ENCODE data around the gene WNT9A. TPM values are rescaled to one million over a fixed set of nuclear protein-coding genes. Genes with fewer than 3 reads are reported as not detected.
"Not testable (repeated sequence)": the region's sequence is repeated elsewhere in the genome, so short reads cannot be mapped to it uniquely, and the experiment has no call there.

The WNT9A gene
- 1.3 TPM for polyA plus RNA-seq (2013, experiment 1 of 2)
- polyA plus RNA-seq (2013, experiment 2 of 2): 0.81 TPM

GRCh38 chr1:227947676-227948492 lies at the start of gene WNT9A:
TSS of gene WNT9A (minus strand) at chr1:227947932. CDS start at chr1:227947887, 45 bp downstream.
- 0% methylated on average over 53 to 64 of the region's 120 CpGs for WGBS, 2 experiments (ENCODE audit: insufficient coverage in 2 of 2)
- H3K4me1 ChIP-seq (ENCODE audit: control insufficient read depth, insufficient read depth, low read length, poor library complexity, severe bottlenecking): peaks cover 19% of the 10 kb centered on the region
- peak within 1 kb of the TSS; percentile 51 for H3K4me3 ChIP-seq (ENCODE audit: extremely low read depth, insufficient read depth, low read length, poor library complexity, severe bottlenecking)
- no peaks in the 10 kb centered on the region for H3K36me3 ChIP-seq (ENCODE audit: control insufficient read depth, insufficient read depth, low read length)
- H3K9me3 ChIP-seq (ENCODE audit: control insufficient read depth, low read length): no peaks in the 10 kb centered on the region
- no peak within 1 kb of the TSS for H3K27ac ChIP-seq (ENCODE audit: low read depth, low read length, severe bottlenecking)

GRCh38 chr1:227996187-227996950 lies 48.6 kb upstream of the WNT9A start:
- no peak overlapping the region for H3K4me3 ChIP-seq (ENCODE audit: extremely low read depth, insufficient read depth, low read length, poor library complexity, severe bottlenecking)
- peaks cover 5% of the 10 kb centered on the region for H3K9me3 ChIP-seq (ENCODE audit: control insufficient read depth, low read length)
- no peaks in the 10 kb centered on the region for H3K4me1 ChIP-seq (ENCODE audit: control insufficient read depth, insufficient read depth, low read length, poor library complexity, severe bottlenecking)
- no CpG with 5 or more reads among the region's 1 CpG for WGBS, 2 experiments (ENCODE audit: insufficient coverage in 2 of 2)
- no peaks in the 10 kb centered on the region for H3K36me3 ChIP-seq (ENCODE audit: control insufficient read depth, insufficient read depth, low read length)
- no peak overlapping the region for H3K27ac ChIP-seq (ENCODE audit: low read depth, low read length, severe bottlenecking)

- H3K27ac ChIP-seq (ENCODE audit: low read depth, low read length, severe bottlenecking): no peak overlapping the region
- no peaks in the 10 kb centered on the region for H3K36me3 ChIP-seq (ENCODE audit: control insufficient read depth, insufficient read depth, low read length)
- H3K9me3 ChIP-seq (ENCODE audit: control insufficient read depth, low read length): peaks cover 11% of the 10 kb centered on the region
- 67 to 76% methylated on average over 5 of the region's 7 CpGs for WGBS, 2 experiments (ENCODE audit: insufficient coverage in 2 of 2)
- H3K4me3 ChIP-seq (ENCODE audit: extremely low read depth, insufficient read depth, low read length, poor library complexity, severe bottlenecking): no peak overlapping the region
- no peaks in the 10 kb centered on the region for H3K4me1 ChIP-seq (ENCODE audit: control insufficient read depth, insufficient read depth, low read length, poor library complexity, severe bottlenecking)
These were observed 47.0 kb upstream of the WNT9A start for GRCh38 chr1:227994632-227995300.

- H3K4me3 ChIP-seq (ENCODE audit: extremely low read depth, insufficient read depth, low read length, poor library complexity, severe bottlenecking): no peak overlapping the region
- H3K9me3 ChIP-seq (ENCODE audit: control insufficient read depth, low read length): peaks cover 7% of the 10 kb centered on the region
- H3K36me3 ChIP-seq (ENCODE audit: control insufficient read depth, insufficient read depth, low read length): no peaks in the 10 kb centered on the region
- WGBS, 2 experiments (ENCODE audit: insufficient coverage in 2 of 2): 93 to 100% methylated on average over 1 to 2 of the region's 2 CpGs
- no peak overlapping the region for H3K27ac ChIP-seq (ENCODE audit: low read depth, low read length, severe bottlenecking)
- H3K4me1 ChIP-seq (ENCODE audit: control insufficient read depth, insufficient read depth, low read length, poor library complexity, severe bottlenecking): no peaks in the 10 kb centered on the region
These were observed 39.4 kb upstream of the WNT9A start for GRCh38 chr1:227987181-227987580.

- not testable (repeated sequence) for H3K9me3 ChIP-seq (ENCODE audit: control insufficient read depth, low read length); H3K36me3 ChIP-seq (ENCODE audit: control insufficient read depth, insufficient read depth, low read length); H3K4me3 ChIP-seq (ENCODE audit: extremely low read depth, insufficient read depth, low read length, poor library complexity, severe bottlenecking); H3K4me1 ChIP-seq (ENCODE audit: control insufficient read depth, insufficient read depth, low read length, poor library complexity, severe bottlenecking); H3K27ac ChIP-seq (ENCODE audit: low read depth, low read length, severe bottlenecking)
- WGBS, 2 experiments (ENCODE audit: insufficient coverage in 2 of 2): 61 to 76% methylated on average over 7 to 9 of the region's 21 CpGs
These were observed 28.0 kb upstream of the WNT9A start for GRCh38 chr1:227975583-227976283.

GRCh38 chr1:227973724-227974288 lies 26.1 kb upstream of the WNT9A start:
- not testable (repeated sequence) for H3K27ac ChIP-seq (ENCODE audit: low read depth, low read length, severe bottlenecking); H3K4me3 ChIP-seq (ENCODE audit: extremely low read depth, insufficient read depth, low read length, poor library complexity, severe bottlenecking); H3K36me3 ChIP-seq (ENCODE audit: control insufficient read depth, insufficient read depth, low read length); H3K9me3 ChIP-seq (ENCODE audit: control insufficient read depth, low read length); H3K4me1 ChIP-seq (ENCODE audit: control insufficient read depth, insufficient read depth, low read length, poor library complexity, severe bottlenecking)
- WGBS, 2 experiments (ENCODE audit: insufficient coverage in 2 of 2): 92 to 95% methylated on average over 12 to 13 of the region's 32 CpGs

GRCh38 chr1:227972843-227973374 lies 25.2 kb upstream of the WNT9A start:
- WGBS, 2 experiments (ENCODE audit: insufficient coverage in 2 of 2): 88 to 89% methylated on average over 19 to 22 of the region's 22 CpGs
- H3K36me3 ChIP-seq (ENCODE audit: control insufficient read depth, insufficient read depth, low read length): not testable (repeated sequence)

GRCh38 chr1:227972283-227972679 lies 24.5 kb upstream of the WNT9A start:
- WGBS, 2 experiments (ENCODE audit: insufficient coverage in 2 of 2): 84 to 93% methylated on average over 3 of the region's 19 CpGs
- not testable (repeated sequence) for H3K36me3 ChIP-seq (ENCODE audit: control insufficient read depth, insufficient read depth, low read length)

More at GRCh38 chr1:227972843-227973374, 25.2 kb upstream of the WNT9A start:
- not testable (repeated sequence) for H3K4me1 ChIP-seq (ENCODE audit: control insufficient read depth, insufficient read depth, low read length, poor library complexity, severe bottlenecking); H3K27ac ChIP-seq (ENCODE audit: low read depth, low read length, severe bottlenecking); H3K4me3 ChIP-seq (ENCODE audit: extremely low read depth, insufficient read depth, low read length, poor library complexity, severe bottlenecking); H3K9me3 ChIP-seq (ENCODE audit: control insufficient read depth, low read length)

GRCh38 chr1:227971643-227972282 lies 24.0 kb upstream of the WNT9A start:
- not testable (repeated sequence) for H3K4me3 ChIP-seq (ENCODE audit: extremely low read depth, insufficient read depth, low read length, poor library complexity, severe bottlenecking); H3K4me1 ChIP-seq (ENCODE audit: control insufficient read depth, insufficient read depth, low read length, poor library complexity, severe bottlenecking); H3K27ac ChIP-seq (ENCODE audit: low read depth, low read length, severe bottlenecking); H3K36me3 ChIP-seq (ENCODE audit: control insufficient read depth, insufficient read depth, low read length); H3K9me3 ChIP-seq (ENCODE audit: control insufficient read depth, low read length)
- 95 to 98% methylated on average over 15 to 16 of the region's 27 CpGs for WGBS, 2 experiments (ENCODE audit: insufficient coverage in 2 of 2)

More at GRCh38 chr1:227972283-227972679, 24.5 kb upstream of the WNT9A start:
- H3K9me3 ChIP-seq (ENCODE audit: control insufficient read depth, low read length); H3K4me3 ChIP-seq (ENCODE audit: extremely low read depth, insufficient read depth, low read length, poor library complexity, severe bottlenecking); H3K27ac ChIP-seq (ENCODE audit: low read depth, low read length, severe bottlenecking); H3K4me1 ChIP-seq (ENCODE audit: control insufficient read depth, insufficient read depth, low read length, poor library complexity, severe bottlenecking): not testable (repeated sequence)

Measured in mesodermal cell (in vitro differentiated cells).